GM18868 (cell line): ENCODE results near the gene CTPS2.
"Not testable (repeated sequence)": the region's sequence is repeated elsewhere in the genome, so short reads cannot be mapped to it uniquely, and the experiment has no call there.

Experiments
- ATAC-seq: cut with Tn5 transposase; IDR thresholded peaks from one replicate; pipeline ENCODE4 v1.9.1; 2021; ENCODE audit warnings: mild to moderate bottlenecking, moderate library complexity; ENCODE audit not compliant: unreplicated experiment

CTPS2 gene

DNA sequence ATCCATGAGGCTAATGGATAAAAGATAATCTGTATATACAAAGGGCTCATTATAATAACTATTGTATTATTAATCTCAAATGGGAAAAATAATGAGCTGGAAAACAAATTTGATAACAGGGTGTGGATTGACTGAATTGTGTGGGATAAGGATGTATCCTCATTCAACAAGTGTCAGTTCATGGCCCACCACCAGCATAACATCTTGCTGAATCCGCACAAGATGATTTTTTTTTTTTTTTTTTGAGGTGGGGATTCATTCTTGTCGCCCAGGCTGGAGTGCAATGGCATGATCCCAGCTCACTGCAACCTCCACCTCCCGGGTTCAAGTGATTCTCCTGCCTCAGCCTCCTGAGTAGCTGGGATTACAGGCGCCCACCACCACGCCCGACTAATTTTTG, 3.2 kb upstream of the CTPS2 start:
- ATAC-seq, result not testable (repeated sequence)

DNA sequence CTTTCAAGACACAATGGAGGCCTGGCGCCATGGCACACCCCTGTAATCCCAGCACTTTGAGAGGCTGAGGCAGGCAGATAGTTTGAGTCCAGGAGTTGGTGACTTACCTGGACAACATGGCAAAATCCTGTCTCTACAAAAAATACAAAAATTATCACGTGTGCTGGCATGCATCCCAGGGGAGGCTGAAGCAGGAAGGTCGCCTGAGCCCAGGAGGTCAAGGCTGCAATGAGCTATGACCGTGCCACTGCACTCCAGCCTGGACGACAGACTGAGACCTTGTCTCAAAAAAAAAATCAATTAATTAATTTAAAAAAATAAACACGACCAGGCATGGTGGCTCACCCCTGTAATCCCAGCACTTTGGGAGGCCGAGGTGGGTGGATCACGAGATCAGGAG, 2.0 kb upstream of the CTPS2 start:
- no peak for ATAC-seq

DNA sequence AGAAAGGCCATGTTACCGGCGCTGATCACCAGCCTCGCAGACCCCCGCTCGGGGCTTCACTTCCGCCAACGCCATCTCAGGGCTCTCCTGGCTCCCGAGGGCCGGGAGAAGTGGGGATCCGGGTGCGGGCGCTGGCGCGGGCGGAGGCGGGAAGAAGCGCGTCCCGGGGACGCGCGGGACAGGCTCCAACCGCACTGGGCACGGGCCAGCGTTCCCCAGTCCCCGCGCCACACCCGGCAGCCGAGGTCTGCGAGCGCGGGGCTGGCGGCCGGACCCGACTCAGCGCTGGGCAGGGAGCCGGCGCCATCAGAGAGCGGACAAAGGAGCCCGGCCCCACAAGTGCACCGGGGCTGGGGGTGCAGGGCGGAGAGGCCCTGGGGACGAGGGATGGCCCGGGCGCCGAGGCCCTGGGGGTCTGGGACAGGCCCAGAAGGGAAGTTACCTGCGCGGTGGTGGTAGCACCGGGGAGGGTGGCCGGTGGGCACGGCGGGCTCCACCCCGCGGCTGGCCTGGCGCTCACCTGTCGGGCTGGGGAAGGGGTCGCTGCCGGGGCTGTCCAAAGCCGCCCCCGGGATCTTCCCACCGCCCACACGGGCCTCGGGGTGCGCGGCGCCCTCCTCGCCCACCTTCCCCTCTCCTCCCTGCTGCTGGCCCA, 449 bp downstream of the CTPS2 start:
- peak; percentile 29 for ATAC-seq

DNA sequence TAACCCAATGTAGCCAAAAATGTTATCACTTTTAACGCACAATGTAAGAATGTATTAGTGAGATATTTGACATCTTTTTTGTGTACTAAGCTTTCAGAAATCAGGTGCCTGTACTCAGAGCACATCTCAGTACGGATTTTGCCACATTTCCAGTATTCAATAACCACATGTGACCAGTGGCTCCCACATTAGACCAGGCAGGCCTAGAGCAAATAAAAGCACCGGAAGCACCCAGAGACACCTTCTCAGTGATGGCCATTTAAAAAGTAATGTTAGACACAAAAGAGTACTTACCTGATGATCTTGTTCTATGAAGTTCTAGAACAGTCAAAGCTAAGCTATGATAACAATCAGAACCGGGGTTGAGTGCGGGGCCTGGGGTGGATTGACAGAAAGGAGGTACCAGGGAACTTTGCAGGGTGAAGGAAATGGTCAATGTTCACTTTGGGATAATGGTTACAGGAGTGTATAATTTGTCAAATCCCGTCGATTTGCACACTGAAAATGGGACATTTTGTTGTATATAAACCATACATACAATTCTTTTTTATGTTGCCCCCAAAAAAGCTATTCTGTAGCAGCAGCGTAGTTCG, 1.2 kb downstream of the CTPS2 start:
- ATAC-seq, result peak; percentile 33

GRCh38 chrX:16708016-16708415, 4.5 kb downstream of the CTPS2 start:
- no peak for ATAC-seq

DNA sequence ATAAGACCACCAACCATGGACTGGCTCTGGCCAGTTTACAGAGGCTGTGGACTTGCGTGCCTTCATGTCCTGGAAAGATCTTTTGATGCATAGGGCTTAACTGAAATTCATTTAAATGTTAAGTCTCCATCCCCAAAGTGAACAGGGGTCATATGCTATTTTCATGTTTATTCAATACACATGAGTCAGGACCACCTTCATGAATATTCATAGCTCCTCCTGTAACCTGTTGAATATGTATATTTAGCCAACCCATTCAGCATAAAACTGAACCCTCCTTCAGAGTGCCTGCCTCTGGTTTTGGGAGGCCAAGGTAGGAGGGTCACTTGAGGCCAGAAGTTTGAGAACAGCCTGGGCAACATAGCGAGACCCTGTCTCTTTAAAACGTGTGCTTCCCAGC, 7.1 kb downstream of the CTPS2 start:
- peak; percentile 37 for ATAC-seq

DNA sequence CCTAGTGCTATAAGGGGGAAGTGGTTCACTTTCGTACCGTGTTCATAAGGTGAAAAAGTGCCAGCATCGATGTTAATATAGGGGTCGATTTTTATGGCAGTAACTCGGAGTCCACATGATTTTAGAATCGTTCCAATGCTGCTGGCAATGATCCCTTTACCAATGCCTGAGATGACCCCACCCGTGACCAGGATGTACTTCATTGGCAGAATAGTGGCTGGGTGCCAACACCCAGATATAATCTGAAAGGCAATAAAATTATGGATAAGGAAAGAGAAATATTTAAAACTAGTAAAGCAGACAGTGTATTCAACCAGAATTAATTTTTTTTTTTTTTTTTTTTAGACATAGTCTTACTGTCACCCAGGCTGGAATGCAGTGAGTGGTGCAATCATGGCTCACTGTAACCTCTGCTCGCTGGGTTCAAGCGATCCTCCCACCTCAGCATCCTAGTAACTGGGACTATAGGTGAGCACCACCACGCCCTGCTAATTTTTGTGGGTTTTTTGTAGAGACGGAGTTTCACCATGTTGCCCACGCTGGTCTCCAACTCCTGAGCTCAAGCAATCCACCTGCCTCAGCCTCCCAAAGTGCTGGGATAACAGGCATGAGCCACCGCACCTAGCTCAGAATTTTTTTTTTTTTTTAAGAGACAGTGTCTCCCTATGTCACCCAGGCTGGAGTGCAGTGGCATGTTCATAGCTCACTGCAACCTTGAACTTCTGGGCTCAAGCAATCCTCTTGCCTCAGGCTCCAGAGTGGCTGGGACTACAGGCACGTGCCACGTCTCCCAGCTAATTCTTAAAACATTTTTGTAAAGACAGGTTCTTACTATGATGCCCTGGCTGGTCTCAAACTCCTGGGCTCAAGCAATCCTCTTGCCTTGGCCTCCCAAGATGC, 9.5 kb downstream of the CTPS2 start:
- no peak for ATAC-seq

- ATAC-seq, result no peak
These were observed 11.7 kb downstream of the CTPS2 start for GRCh38 chrX:16700734-16701133.

DNA sequence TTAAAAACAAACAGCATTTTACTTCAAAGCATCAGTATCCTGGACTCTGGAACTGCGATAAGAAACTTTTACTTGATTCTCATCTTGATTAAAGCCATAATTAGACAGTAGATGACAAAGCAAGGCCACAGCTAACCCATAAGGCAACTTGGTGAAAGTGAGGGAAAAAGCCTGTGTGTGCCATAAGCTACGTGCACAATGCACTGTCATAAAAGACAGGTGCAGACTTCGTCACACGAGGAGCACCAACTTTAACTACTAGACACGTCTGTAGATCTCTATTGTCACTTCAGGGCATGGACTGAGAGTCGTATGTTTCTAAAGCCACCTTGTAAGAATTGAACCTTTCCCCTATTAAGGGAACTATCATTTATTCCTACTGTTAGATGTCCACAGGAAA, 13.1 kb downstream of the CTPS2 start:
- no peak for ATAC-seq

GRCh38 chrX:16696956-16697355, 15.5 kb downstream of the CTPS2 start:
- ATAC-seq, result no peak

GRCh38 chrX:16695079-16695676, 17.3 kb downstream of the CTPS2 start:
- ATAC-seq, result no peak

DNA sequence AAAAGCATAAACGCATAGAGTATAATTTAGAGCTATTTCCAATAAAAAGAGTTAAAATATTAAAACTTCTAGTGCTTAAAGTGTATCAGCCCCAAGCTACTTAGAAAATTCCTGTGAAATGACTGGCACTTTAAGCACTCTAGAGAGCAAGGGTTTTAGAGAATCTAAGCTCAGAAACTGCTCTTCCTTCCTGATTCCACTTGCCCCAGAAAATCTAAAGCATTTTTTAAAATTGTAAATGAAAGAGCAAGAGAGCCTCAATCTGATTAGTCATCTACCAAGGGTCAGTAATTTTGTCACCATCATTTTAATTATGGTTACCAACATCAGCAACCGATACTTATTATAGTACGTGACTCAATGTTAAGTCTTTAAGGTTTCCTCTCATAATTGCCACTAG, 25.0 kb downstream of the CTPS2 start:
- no peak for ATAC-seq

- ATAC-seq, result no peak
These were observed 29.3 kb downstream of the CTPS2 start for GRCh38 chrX:16683007-16683664.

GRCh38 chrX:16678689-16679088, 33.8 kb downstream of the CTPS2 start:
- ATAC-seq, result no peak

DNA sequence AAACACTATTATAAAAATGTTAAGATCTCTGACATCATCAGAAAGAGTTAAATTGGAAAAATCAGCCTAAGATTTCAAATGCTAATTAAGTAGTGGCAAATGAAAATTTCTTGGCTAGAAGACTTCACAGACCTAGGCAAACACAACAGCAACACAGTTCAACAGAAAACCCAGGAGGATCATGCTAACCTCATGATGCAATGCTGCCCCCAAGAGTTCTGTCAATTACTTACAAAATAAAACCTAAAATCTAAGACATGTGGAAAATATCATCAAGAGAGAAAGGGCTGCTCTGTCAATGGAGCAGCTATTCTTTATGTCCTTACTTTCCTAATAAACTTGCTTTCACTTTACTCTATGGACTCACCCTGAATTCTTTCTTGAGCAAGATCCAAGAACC, 41.5 kb downstream of the CTPS2 start:
- ATAC-seq, result no peak

GRCh38 chrX:16666541-16666940, 45.9 kb downstream of the CTPS2 start:
- ATAC-seq, result no peak

DNA sequence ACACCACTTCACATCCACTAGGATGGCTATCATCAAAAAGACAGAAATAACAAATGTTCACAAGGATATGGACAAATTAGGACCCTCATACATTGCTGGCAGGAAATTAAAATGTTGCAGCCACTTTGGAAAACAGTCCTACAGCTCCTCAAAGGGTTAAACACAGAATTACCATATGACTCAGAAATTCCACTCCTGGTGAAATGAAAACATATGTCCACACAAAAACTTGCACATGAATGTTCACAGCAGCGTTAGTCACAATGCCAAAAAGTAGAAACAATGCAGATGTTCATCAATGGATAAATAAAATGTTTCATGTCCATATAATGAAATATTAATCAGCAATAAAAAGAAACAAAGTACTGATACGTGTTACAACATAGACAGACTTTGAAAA, 47.4 kb downstream of the CTPS2 start:
- no peak for ATAC-seq

DNA sequence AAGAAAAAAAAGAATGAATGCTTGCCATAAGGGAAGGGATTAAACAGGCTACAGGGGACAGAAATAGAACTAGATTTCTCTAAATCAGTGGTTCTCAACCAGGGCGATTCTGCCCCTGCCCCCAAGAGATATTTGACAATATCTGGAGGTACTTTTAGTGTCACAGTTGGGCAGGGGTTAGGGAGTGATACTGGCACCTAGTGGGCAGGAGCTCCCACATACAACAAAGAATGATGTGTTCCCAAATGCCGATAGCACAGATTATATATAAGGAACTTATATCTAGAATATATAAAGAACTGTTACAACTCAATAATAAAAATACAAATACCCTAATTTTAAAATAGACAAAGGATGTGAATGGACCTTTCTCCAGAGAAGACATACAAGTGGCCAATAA, 47.8 kb downstream of the CTPS2 start:
- ATAC-seq, result no peak

- no peak for ATAC-seq
These were observed 48.4 kb downstream of the CTPS2 start for GRCh38 chrX:16664074-16664473.

GRCh38 chrX:16662402-16662801, 50.1 kb downstream of the CTPS2 start:
- ATAC-seq, result no peak

GRCh38 chrX:16661495-16661894, 51.0 kb downstream of the CTPS2 start:
- no peak for ATAC-seq
